ENCODE results near the gene TOP1.
"Not testable (repeated sequence)": the region's sequence is repeated elsewhere in the genome, so short reads cannot be mapped to it uniquely, and the experiment has no call there.

TOP1 gene

DNA sequence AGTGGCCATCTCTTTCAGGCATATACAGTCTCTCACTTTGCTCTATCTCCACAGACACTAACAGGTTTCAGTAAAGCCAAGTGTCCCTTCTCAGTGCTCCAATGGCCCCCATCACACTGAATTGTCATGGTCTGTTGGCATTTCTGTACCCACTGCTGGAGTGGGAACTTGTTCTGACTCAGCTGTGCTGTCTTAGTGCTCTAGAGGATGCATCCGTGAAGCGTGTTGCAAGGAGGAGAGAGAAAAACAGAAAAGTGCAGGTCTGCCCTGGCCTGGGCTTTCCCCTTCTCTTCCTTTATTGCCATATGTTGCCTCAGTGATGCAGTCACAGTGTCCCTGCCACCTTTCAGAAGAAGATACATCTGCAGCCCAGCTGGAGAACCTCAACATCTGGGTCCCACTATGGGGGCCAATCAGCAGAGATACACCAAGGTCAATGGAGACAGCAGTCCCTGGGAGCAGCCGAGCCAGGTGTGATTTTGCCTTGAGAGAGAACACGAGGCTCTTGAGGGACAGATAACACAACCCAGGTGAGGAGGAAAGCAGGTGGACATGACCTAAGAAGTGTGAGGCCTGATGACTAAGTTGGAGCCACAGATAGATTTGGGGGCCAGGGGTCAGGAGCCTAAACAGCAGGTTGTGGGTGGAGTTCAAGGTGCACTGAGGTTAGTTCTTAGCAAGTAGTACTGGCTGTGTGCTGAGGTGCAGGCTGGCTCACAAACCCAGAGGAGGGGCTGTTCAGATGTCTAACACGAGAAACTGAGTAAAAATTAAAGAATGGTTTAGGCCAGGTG, 103.2 kb downstream of the TOP1 start:
- DNase-seq (ENCODE audit: low read depth in 2 of 2), result no peak

DNA sequence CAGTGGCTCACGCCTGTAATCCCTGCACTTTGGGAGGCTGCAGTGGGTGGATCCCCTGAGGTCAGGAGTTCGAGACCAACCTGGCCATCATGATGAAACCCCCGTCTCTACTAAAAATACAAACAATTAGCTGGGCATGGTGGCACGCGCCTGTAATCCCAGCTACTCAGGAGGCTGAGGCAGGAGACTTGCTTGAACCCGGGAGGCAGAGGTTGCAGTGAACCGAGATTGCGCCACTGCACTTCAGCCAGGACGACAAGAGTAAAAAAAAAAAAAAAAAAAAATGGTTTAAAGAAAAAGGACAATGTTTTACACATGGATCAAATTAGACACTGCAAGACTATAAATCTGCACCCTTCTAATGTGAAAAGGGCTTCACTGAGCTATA, 103.8 kb downstream of the TOP1 start:
- DNase-seq (ENCODE audit: low read depth in 2 of 2), result not testable (repeated sequence)

DNA sequence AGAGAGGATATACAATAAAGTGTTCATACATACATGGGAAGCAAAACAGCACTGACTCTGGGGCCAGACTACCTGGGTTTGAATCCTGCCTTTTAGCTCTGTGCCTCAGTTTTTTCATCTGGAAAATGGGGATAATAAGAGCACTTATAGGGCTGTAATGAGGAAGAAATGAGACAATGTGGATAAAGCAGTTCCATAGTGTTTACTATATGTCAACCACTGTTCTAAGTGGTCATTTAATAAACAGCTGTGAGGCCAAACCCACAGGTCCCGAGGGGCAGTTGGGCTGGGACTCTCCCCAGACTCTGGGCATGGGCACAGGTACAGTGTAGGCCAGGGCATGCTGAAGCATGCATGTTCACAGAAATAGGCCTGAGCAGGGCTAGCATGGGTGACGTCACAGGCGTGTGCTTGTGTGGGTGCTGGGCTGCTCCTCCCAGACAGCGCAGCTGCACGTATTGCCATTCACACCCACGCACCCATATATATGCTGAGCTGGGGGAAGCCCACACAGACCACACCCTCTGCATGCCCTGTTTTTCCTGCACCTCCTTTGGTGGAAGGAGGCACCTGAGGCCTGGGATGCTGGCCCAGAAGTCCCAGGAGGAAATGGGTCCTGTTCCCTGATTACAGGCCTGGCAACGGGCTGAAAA, 105.2 kb downstream of the TOP1 start:
- DNase-seq (ENCODE audit: low read depth in 2 of 2), result peak in 1 of 2 donors; percentile 25

DNA sequence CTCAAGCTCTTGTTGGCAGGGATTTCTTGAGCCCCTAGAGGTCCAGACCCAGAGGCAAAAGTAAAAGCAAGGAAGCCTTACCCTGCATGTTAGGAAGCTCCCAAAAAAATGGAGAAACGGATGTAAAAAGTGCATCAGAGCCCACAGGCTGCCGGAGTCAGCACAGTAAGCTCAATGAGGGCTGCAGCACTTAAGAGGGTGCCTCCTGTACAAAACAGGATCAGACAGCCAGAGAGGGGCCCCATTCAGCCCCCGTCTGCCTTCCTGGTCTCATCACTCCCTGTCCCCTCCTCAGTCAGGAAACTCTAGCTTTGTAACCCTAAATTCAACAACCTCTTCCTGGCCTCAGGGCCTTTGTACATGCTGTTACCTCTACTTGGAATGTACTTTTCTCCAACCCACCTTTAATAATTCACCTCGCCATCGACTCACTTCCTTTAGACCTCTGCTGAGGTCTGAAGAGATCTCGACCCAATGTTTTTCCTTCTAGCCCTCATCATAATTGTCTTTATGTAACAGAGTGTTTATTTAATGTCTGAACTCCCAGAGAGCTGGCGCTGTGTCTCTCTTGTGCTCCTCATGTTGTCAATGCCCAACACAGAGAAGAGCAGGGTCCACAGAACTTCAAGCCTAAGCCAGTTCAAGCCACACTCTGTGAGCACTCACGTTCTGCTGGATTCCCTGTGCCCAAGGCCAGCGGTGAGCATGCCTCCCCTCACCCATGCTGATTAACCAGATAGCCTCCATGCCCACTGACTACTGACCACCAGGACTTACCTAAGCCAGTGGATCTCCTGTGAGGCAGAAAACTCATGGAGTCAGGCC, 106.0 kb downstream of the TOP1 start:
- no peak for DNase-seq (ENCODE audit: low read depth in 2 of 2)

DNA sequence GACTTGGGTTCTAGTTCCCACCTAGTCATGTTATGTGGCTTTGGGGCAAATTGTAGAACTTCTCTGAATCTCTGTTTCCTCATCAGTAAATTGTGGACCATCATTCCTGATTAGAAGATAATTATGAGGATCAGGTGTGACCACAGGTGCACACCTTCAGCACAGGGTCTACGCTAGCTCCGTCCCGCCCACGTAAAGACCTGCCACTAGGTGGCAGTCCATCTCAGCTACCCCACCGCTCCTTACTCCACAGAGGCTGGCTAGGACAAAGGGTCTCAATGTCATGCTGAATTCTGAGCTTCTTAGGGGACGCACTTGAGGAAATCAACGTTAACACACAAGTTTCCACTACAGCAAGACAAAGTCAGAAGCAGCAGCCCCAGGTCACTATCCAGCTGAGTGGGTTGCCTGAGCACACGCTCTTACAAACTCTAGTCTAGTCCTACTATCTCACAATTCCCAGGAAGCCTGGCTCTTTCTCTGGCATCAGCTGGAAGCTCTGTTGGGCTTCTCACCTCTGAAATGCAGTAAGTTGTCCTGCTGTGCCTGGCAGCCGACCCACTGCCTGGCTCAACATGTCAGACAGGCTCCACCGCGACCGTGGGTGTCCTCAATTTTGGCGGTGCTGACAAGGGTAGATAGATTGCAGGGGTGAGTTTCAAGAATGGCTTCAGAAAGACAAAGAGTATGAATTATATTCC, 106.7 kb downstream of the TOP1 start:
- DNase-seq (ENCODE audit: low read depth in 2 of 2), result peak in 1 of 2 donors; percentile 31

DNA sequence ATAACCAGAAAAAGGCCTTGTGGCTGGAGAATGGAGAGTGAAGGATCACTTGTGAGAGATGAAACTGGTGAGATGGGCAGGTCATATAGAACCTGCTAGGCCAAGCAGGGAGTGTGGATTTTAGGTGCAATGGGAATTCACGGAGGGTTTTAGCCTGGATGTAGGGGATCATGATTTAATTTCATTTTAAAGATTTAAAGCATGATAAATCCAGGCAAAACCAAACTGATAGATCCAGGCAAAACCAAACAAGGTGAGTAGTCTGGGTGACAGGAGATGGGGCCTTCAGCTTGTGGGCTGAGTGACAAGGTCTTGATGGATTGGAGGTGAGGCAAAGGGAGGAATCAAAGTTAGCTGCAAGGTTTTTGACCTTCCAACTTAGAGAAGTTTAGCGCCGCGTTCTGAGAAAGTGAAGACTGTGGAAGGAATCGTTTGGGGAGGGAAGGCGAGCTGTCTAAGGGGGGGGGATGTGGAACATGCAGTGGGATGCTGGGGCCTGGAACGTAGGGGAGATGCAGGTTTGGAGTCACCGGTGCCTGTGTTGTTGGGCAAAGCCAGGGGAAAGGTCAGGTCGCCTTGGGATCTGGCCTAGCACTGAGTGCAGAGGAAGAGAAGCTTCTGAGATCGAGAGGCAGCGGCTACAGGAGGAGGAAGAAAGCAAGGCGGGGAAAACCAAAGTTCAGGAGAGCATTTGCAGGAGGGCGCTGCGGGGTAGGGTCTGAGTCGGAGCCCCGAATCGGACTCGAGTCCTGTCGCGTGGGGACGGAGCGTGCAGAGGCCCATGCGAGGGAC, 107.5 kb downstream of the TOP1 start:
- DNase-seq (ENCODE audit: low read depth in 2 of 2), result no peak

DNA sequence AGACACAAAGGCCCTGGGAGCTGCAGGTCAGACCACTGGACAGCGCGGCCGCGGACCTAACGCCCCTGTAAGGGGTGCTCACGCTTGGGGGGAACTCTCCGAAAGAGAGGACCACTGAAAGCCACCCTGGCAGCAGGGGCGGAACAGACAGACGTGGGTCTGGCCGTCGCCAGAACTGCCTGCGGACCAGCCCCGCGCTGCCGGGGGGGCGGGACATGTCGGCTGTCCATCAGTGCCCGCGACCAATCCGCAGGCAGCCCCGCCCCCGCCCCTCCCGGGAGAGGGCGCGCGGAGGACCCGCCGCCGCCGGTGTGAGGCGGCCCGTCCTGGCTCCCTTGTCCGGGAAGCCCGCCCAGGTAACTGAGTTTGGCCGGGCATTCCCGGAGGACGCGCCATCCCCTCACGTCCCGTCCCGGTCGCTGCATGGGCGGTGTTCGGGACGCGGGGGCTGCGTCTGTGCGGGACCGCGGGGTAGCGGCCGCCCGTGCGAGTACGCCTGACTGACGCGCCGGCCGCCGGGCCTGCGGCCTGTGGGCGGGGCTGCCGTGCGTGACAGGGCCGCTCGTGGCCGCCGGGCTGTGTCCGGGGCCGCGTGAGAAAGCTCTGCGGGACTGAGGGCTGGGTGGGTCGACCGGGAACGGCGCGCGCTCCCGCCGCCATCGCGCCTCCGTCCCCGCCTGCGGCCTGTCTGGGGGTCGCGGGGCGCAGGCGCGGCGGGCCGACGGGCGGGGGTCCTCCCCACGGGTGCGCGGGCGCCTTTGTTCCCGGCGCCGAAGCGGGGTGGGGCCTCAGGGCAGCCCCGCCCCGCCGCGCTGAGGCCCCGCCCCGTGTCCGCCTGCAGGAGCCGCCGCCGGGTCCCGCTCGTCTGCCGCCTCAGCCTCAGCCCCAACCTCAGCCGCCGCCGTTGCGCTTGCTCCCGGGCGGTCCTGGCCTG, 108.3 kb downstream of the TOP1 start, which contains the start of gene PLCG1:
Gene PLCG1 (plus strand): TSS at position 864 of the 934 bp plus-strand sequence. CDS start 99 bp downstream, outside the sequence.
- peak; percentile 79 to 81 for DNase-seq (ENCODE audit: low read depth in 2 of 2)

DNA sequence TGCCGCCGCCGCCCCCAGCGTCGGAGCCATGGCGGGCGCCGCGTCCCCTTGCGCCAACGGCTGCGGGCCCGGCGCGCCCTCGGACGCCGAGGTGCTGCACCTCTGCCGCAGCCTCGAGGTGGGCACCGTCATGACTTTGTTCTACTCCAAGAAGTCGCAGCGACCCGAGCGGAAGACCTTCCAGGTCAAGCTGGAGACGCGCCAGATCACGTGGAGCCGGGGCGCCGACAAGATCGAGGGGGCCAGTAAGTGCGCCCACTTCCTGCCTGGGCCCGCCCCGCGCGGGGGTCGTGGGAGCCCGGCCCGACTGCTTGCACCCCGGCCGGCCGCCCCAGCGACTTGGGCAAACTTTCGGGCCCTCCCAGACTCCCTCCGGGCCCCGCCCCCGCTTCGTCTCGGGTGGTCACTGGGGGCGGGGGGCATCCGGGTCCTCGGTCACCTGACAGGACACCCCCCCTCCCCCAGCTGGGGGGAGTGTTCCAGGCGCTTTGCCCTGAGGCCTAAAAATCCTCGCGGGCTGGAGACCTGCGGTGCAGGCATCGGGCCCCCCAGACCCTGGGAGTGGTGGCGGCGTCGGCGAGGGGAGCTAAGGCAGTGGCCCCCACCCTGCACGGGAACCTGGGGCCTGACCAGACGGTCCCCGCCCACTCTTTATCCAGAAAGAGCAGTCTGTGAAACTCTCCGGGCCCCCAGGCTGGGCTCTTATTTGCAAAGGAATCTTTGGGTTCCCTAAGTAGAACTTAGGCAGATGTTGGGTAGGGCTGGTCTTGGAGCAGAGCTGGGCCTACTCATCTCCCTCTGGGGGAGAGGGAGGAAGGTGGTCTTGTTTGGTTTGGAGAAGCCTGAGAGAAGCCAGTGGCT, 109.2 kb downstream of the TOP1 start:
- DNase-seq (ENCODE audit: low read depth in 2 of 2), result peak; percentile 61 to 65

DNA sequence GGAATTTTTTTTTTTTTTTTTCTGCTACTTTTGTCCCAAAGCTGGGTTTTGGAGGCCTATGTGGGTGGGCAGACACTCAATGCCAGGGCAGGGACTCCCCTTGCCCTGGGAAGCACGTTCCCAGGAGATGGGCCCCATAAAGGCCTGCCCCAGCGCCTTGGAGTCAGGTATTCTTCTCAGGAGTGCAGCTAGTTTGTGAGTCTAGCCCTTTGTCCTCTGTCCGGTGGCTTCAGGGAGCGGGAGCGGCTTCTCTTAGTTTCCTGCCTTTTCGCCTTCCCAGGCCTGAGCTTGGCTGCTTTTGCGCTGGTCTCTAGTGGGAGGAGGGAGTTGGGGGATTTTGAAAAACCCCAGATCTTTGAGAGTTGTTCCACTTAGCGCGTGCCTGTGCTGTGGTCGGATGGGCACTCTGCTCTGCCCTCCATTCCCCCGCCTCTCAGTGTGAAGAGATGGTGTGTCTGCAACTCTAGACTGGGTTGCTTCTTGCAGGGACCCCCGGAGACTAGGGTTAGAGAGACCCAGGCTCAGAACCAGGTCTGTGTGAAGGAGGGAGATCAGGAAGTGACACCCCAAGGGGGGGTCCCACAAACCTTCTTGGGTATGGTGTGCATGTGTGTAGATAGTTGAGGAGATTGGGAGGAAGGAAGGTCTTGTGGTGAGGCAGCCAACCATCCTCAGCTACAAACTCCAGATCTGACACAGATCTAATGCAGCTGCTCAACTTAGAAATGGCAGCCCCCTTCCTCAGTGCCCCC, 110.0 kb downstream of the TOP1 start:
- DNase-seq (ENCODE audit: low read depth in 2 of 2), result peak in 1 of 2 donors; percentile 30

DNA sequence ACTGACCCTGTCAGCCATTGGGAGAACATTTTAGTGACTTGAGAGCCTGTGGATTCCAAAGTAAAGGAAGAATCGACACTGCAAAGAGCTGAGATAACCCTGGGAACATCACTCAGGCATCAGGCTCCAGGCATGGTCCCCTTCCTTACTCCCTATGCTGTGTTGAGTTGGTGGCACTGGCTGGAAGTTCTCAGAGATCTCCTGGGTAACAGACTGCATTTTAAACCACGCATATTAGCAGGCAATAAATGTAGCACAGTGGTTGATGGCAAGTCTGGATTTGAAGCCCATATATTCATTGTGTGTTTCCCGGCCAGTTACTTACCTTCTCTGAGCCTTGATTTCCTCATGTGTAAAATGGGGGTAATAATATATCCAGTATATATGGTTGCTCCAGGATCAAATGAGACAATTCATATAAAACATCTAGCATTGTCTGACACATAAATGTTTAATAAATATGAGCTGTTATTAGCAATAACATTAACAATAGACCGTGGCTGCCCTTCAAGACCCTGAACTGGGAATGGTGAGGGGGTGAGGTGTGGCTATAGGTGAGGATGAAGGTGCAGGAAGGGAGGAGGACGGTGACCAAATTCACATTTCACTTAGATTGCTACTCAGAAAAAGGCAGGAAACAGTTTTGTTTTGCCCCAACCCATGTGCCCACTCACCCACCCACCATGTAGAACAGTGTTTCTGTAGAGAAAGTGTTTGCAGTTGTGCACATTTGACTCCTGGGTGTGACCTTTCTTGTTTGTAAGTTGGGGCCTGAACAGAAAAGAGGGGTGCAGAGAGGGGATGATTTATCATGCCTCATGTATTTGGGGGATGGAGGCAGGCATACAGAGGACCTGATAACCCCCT, 110.8 kb downstream of the TOP1 start:
- DNase-seq (ENCODE audit: low read depth in 2 of 2), result peak in 1 of 2 donors; percentile 21

DNA sequence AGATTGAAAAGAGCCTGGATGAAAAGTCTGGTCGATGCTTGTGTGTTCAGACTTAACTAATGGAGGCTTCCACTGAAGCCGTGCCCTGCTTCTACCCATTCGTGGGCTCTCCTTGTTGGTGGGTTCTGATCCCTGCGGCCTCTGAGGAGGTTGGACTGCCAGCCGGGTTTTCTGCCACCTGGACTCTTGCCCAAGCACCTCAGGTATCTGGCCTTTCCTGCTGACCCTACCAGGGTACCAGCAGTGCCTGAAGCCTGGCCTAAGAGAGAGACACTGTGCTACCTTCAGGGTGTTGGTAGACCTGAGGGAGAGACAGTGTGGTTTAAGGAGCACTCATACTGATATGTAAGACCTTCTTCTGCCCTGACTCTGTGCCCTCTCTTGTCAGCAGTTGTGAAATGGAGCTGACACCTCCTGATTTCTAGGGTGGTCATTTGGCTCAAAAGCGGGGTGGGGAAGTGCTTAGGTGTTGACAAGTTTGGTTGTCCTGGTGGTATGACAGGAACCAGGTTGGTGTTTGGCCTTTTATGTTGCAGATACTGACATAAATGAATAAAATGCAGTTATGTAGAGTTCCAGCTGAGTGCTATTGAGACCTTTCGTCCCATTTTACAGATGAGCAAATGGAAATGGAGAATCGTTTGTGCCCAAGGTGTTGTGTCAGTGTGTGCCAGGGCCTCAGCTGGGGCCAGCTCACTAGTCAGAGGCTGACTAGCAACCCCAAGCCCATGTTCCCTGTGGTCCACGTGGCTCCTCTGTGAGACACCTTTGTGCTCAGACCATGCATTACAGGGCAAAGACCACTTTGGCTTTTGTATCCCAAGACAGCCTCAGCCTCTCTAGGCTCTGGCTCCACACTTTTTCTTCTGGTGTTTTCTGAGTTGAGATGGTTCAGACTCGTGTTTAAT, 111.9 kb downstream of the TOP1 start:
- DNase-seq (ENCODE audit: low read depth in 2 of 2), result no peak

DNA sequence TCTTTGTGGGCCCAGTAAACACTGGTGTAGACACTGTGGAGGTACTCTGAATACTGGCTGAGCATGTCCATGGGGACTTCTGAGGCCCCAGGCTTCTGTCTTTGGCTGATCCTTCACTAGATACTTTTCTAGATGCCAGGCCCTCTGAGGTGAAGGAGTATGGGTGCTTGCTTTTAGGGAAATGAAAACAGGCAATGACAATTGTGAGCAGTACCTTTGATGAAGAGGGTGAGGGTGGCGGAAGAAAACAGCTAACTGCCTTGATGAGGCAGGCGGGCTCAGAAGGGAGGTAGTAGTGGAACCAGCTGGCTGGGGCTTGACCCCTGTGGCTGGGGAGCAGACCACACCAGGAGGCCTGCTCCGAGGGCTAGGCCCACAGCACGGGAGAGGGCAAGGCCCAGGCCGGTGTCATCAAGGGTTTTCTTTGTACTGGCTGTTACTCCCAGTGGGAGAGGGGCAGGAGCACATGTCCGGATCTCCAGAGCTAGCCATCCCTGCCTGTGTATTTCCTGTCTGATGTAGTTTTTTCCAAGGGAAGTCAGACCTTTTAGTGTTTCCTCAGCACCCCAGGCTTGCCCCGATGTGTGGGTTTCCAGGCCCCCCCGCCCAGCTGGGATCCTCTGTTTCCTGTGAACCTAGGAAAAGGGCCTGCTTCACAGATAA, 112.7 kb downstream of the TOP1 start:
- DNase-seq (ENCODE audit: low read depth in 2 of 2), result no peak

DNA sequence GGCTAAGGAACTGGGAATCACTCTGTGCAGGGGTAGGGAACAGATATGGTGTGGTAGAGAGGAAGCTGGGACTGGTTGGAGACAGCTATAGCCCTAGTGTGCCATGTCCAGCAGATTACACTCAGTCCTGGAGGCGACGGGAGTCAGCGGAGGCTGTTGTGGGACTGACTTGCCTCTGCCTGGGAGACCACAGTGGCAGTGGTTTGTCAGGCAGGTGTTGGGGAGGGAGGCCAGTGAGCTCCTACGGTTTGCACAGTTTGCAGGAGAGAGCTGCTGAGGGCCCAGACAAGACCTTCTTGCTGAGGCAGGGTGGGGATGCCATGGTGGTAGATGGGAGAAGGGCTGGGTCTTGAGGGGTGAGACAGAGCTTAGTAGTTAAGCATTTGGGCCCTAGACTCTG, 113.6 kb downstream of the TOP1 start:
- DNase-seq (ENCODE audit: low read depth in 2 of 2), result no peak

DNA sequence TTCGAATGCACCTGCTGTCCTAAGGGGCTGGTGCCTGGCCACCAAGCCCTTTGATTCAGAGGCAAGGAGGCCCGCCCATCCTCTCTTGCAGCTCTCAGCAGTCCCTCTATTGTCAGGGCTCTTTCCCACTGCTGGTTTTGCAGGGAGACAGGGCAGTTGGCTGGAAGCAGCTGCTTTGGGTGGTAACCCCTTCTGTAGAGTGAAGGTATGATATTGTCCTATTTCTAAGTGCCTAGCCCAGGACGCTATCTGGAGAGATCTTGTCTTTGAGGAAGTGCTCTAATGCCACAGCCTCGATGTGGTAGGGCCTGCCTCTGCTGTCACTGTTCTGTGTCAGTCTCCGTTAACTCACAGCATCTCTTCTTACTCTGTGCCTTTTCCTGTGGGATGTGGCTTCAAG, 114.3 kb downstream of the TOP1 start:
- no peak for DNase-seq (ENCODE audit: low read depth in 2 of 2)

DNA sequence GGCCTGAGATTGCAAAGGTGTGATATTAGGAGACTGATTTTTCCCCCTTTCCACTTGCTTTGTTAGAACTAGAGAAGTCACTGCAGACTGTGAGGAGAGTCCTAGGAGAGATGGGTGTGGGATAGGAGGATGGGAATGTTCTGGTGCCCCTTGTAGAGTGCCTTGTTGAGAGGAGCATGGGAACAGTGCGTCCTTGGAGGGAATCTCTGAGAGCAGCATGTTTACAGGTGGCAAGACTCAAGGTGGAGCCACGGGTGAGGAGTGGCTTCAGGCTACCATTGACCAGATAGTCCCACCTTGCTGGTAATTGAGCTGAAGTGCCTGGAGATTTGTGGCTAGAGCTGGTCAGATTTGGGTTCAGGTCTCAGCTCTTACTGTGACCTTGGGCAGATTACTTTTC, 114.7 kb downstream of the TOP1 start:
- DNase-seq (ENCODE audit: low read depth in 2 of 2), result no peak

DNA sequence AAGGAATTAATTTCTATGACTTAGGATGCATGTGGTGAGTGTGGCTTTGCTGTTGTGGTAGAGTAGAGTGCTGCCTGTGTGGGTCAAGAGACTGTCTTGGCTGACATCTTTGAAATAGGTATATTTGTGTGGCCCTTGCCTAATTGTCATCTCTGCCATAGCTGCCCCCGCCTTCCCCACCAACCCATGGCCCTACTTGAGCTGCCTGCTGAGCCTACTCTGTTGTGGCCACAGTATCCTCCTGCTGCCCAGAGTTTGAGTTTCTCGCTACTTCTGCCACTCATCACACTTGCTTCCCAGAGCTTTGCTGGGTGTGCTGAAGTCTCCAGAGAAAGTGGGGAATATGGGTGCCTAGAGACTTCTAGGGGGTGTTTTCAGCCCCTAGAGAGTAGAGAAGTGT, 116.7 kb downstream of the TOP1 start:
- no peak for DNase-seq (ENCODE audit: low read depth in 2 of 2)

Data from stimulated activated CD8-positive, alpha-beta memory T cell treated with anti-CD3 and anti-CD28 coated beads, Interleukin-15, amount 100 ng/mL, for 48 hours (primary cell).